B cell (primary cell): ENCODE data around the gene NOL3. TPM values are rescaled to one million over a fixed set of nuclear protein-coding genes. Genes with fewer than 3 reads are reported as not detected.
A peak's percentile ranks its signal among the peaks of the same experiment; 100 is the strongest.

Experiments used
- ATAC-seq: fragments of 200-7000 bp; cut with Tn5 transposase; one replicate; pipeline ENCODE4 v1.10.0; 2021; ENCODE audit warnings: low read depth, mild to moderate bottlenecking, moderate number of reproducible peaks, moderate library complexity
- CTCF ChIA-PET: fragments of 350-600 bp; sonication (Branson Sonifier 250); formaldehyde crosslinking; loops from one replicate; lab custom pipeline; 2021; ENCODE audit warnings: antibody characterized with exemption, inconsistent platforms; lab: Charles Lee
- POLR2A ChIA-PET: fragments of 350-600 bp; sonication (Branson Sonifier 250); formaldehyde crosslinking; loops from one replicate; lab custom pipeline; 2021; ENCODE audit warnings: antibody characterized with exemption; lab: Charles Lee
- DNase-seq: peaks from one replicate; pipeline ENCODE4 v3.0.0; 2013
- H2AFZ ChIP-seq: 2 replicates; pipeline ENCODE4 v1.6.1; 2012; ENCODE audit warnings: mild to moderate bottlenecking, low read depth, low read length; ENCODE audit not compliant: insufficient read depth, poor library complexity, severe bottlenecking
- H3K27ac ChIP-seq, 2 donors: 1 replicate in 1 of 2; 2 replicates in 1 of 2; pipeline ENCODE4 v1.5.1; 2012 to 2013; ENCODE audit warnings: low read length in 2 of 2, mild to moderate bottlenecking in 2 of 2, moderate library complexity in 1 of 2
- H3K27me3 ChIP-seq, 4 experiments: fragments of 200-600 bp in 1 of 4; sonication (generic) in 1 of 4; replicated peaks in 1 of 4; 1 replicate in 2 of 4; 2 replicates in 2 of 4; pipeline versions ENCODE4 v1.6.1 to v1.7.0; 2013 to 2016; ENCODE audit warnings: low read length in 3 of 4, mild to moderate bottlenecking in 2 of 4, mixed read lengths in 1 of 4, moderate library complexity in 1 of 4; ENCODE audit not compliant: insufficient read depth in 4 of 4, control insufficient read depth in 3 of 4; ENCODE audit errors: control extremely low read depth in 1 of 4
- H3K36me3 ChIP-seq, 2 experiments: replicated peaks in 1 of 2; 1 replicate in 1 of 2; 2 replicates in 1 of 2; pipeline versions ENCODE4 v1.6.1 to v1.7.1; 2013; ENCODE audit warnings: low read length in 1 of 2; ENCODE audit not compliant: insufficient read depth in 2 of 2, control insufficient read depth in 1 of 2; ENCODE audit errors: control extremely low read depth in 1 of 2, extremely low read depth in 1 of 2
- H3K4me1 ChIP-seq, 2 donors: fragments of 200-600 bp in 1 of 2; sonication (generic) in 1 of 2; 1 replicate in 1 of 2; 2 replicates in 1 of 2; pipeline versions ENCODE4 v1.5.1 to v1.6.1; 2013 to 2017; ENCODE audit warnings: low read length in 2 of 2; ENCODE audit not compliant: control insufficient read depth in 2 of 2, insufficient read depth in 2 of 2
- H3K4me2 ChIP-seq: replicated peaks from 2 replicates; pipeline ENCODE3; 2012; ENCODE audit warnings: mild to moderate bottlenecking, low read depth, low read length; ENCODE audit not compliant: poor library complexity, severe bottlenecking
- H3K4me3 ChIP-seq, 5 experiments: fragments of 200-600 bp in 1 of 5; sonication (generic) in 1 of 5; 1 replicate in 3 of 5; 2 replicates in 2 of 5; pipeline versions ENCODE4 v1.5.1 to v1.7.0; 2011 to 2016; ENCODE audit warnings: low read length in 4 of 5, mild to moderate bottlenecking in 4 of 5, low read depth in 2 of 5, control low read depth in 1 of 5, moderate library complexity in 1 of 5; ENCODE audit not compliant: insufficient read depth in 1 of 5; ENCODE audit errors: control extremely low read depth in 1 of 5, extremely low read depth in 1 of 5
- H3K79me2 ChIP-seq: fragments of 200-600 bp; sonication (generic); one replicate; pipeline ENCODE4 v1.6.0; 2016; ENCODE audit warnings: low read length; ENCODE audit not compliant: control insufficient read depth, insufficient read depth
- H3K9ac ChIP-seq: fragments of 200-600 bp; sonication (generic); 2 replicates; pipeline ENCODE4 v1.6.1; 2017; ENCODE audit warnings: mild to moderate bottlenecking, low read length, moderate library complexity
- H3K9me3 ChIP-seq, 3 donors: one replicate each; pipeline versions ENCODE4 v1.6.1 to v1.7.1; 2013; ENCODE audit warnings: low read length in 2 of 3; ENCODE audit not compliant: control insufficient read depth in 2 of 3, insufficient read depth in 1 of 3; ENCODE audit errors: control extremely low read depth in 1 of 3
- H4K20me1 ChIP-seq: 2 replicates; pipeline ENCODE4 v1.6.0; 2012; ENCODE audit warnings: mild to moderate bottlenecking, low read length; ENCODE audit not compliant: insufficient read depth, control insufficient read depth, poor library complexity, severe bottlenecking
- H3K27ac Mint-ChIP-seq: one replicate; pipeline ENCODE4 v1.8.0; 2021; ENCODE audit warnings: mixed read lengths
- H3K27me3 Mint-ChIP-seq: one replicate; pipeline ENCODE4 v1.8.0; 2021; ENCODE audit warnings: mixed read lengths
- H3K4me1 Mint-ChIP-seq: one replicate; pipeline ENCODE4 v1.8.0; 2021; ENCODE audit warnings: mixed read lengths
- H3K4me3 Mint-ChIP-seq: one replicate; pipeline ENCODE4 v1.8.0; 2021; ENCODE audit warnings: mixed read lengths
- H3K9me3 Mint-ChIP-seq: one replicate; pipeline ENCODE4 v1.8.0; 2022; ENCODE audit warnings: mixed read lengths; ENCODE audit not compliant: insufficient read depth
- EZH2 ChIP-seq: IDR thresholded peaks from 2 replicates; pipeline ENCODE4 v1.6.1; 2012; ENCODE audit warnings: borderline replicate concordance, low read depth, mild to moderate bottlenecking, moderate library complexity, low read length; ENCODE audit not compliant: insufficient read depth, poor library complexity, severe bottlenecking
- WGBS: methylation state at CpG from one replicate; pipeline ENCODE4 v1.1.5; 2013; ENCODE audit warnings: missing lambda C conversion rate; ENCODE audit not compliant: insufficient coverage; 5-methylcytosine and 5-hydroxymethylcytosine counted together
- intact Hi-C: fragments of 100-400 bp; cut with micrococcal nuclease; formaldehyde crosslinking; loops from one replicate; pipeline ENCODE4 v1.10.0; 2022
- polyA plus RNA-seq: library from polyadenylated mRNA; depleted of rRNA; stranded (reverse); fragments of >200 nt; gene quantifications from 2 replicates; pipeline ENCODE4 v1.2.3, GENCODE V29; 2012
- total RNA-seq, 2 donors: library from RNA; stranded (reverse); fragments of 120-200 nt in 1 of 2; gene quantifications; 1 replicate in 1 of 2; 2 replicates in 1 of 2; pipeline versions ENCODE4 v1.2.3 to v1.2.4, GENCODE V29; 2013 to 2022
- TF ChIP-seq, protein P1 (sequence below): fragments of 200-600 bp; IDR thresholded peaks from one replicate; pipeline ENCODE4 v1.8.0; 2022; ENCODE audit warnings: antibody characterized with exemption, mild to moderate bottlenecking

NOL3 gene
- total and polyA plus RNA-seq, 2 donors (not counting 1 experiment from before 2014, with no cell fraction given) = 0.60 to 0.96 TPM

DNA sequence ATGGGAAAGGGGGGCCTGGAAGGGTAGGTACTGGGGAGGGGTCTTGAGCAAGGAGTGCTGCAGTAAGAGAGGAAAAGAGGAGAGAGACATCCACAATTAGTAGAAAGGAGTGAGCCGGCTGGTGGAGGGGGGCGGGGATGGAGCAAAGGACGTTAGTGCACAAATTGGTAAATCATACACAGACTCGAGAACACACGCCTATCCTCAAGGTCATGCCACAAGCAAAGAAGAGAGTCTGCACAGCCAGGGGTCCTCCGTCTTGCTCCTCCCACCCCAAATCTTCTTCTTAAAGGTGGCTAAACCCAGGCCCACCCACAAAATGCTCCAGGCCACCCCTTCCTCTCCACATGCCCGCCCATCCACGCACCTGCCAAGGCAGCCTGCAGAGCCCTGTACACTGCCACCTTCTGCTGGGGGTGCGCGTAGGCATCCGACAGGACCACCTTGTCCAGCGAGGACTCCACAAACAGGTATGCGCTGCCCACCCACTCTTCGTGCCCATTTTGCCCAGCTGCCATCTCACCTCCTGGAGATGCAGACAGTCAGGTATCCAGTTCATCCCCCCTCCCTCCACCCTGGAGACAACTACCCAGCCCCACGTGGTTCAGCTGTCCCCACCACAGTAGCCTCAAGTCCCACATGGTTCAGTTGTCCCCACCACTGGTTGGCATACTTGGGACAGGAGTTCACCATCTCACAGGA, 14.0 kb upstream of the NOL3 start:
- H3K4me1 Mint-ChIP-seq = peaks cover 54% of the 10 kb centered on the region
- H3K27ac Mint-ChIP-seq = no peak overlapping the region
- Histone ChIP-seq H3K36me3 (no peaks in the 10 kb centered on the region), H3K4me2 (no peak overlapping the region), H2AFZ (no peak overlapping the region), H3K27ac (no peak overlapping the region), H3K4me3 (no peak overlapping the region), H3K79me2 (no peaks in the 10 kb centered on the region), H3K27me3 (peaks cover 0 to 22% (median 6%) of the 10 kb centered on the region in 4 experiments), H3K9me3 (peaks cover 0 to 20% (median 0%) of the 10 kb centered on the region in 3 donors), H4K20me1 (peaks cover 52% of the 10 kb centered on the region), H3K9ac (no peak overlapping the region), H3K4me1 (peaks cover 31 to 51% of the 10 kb centered on the region in 2 donors)
- H3K9me3 Mint-ChIP-seq = no peaks in the 10 kb centered on the region
- H3K27me3 Mint-ChIP-seq = peaks cover 5% of the 10 kb centered on the region
- intact Hi-C loops = no loop called here
- ATAC-seq = no peak
- peak overlapping the region; percentile 10 for H3K4me3 Mint-ChIP-seq
- ChIA-PET CTCF (interaction anchor here (1.1 to 2.2 kb wide), 15 partner anchors 14 to 206 kb away, joined by 3 to 27 read pairs (median 9); partner anchors contain the start of gene NOL3), POLR2A (no interaction called here)
- TF ChIP-seq, protein P1, sequence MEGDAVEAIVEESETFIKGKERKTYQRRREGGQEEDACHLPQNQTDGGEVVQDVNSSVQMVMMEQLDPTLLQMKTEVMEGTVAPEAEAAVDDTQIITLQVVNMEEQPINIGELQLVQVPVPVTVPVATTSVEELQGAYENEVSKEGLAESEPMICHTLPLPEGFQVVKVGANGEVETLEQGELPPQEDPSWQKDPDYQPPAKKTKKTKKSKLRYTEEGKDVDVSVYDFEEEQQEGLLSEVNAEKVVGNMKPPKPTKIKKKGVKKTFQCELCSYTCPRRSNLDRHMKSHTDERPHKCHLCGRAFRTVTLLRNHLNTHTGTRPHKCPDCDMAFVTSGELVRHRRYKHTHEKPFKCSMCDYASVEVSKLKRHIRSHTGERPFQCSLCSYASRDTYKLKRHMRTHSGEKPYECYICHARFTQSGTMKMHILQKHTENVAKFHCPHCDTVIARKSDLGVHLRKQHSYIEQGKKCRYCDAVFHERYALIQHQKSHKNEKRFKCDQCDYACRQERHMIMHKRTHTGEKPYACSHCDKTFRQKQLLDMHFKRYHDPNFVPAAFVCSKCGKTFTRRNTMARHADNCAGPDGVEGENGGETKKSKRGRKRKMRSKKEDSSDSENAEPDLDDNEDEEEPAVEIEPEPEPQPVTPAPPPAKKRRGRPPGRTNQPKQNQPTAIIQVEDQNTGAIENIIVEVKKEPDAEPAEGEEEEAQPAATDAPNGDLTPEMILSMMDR = no peak
- no peak for TF ChIP-seq EZH2
- 87% methylated on average over 14 of the region's 15 CpGs for WGBS
- peak; percentile 31 for DNase-seq

DNA sequence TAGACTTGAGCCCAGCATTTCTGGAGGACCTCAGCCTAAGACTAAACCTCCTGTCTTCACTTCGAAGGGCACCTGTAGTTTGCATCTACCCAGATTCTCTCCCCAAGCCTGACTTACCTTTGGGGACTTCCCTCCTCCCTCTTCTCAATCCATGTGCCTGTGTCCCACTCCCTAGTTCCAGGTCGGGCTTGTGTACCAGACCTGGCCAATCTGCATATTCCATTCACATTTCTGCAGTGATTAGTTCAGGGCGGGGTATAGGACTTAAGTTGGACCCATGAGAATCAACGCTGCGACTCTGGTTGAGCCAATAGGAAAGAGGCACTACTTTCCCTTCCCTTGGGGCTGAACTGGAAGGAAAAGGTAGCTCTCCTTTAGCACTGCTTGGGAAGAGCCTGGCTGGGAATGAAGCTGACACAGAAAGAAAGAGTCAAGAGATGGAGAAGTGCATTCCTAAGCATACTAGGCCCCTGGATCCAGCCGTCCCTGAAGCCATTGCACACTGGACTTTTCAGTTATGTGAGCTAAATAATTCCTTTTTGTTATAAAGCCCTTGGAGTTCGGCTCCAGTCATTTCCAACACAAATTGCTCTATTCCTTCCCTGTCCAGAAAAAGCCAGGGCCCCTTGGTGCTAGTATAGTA, 13.1 kb upstream of the NOL3 start:
- Mint-ChIP-seq H3K4me3 (peak overlapping the region; percentile 37), H3K27me3 (peaks cover 11% of the 10 kb centered on the region), H3K27ac (peak overlapping the region; percentile 97), H3K4me1 (peaks cover 54% of the 10 kb centered on the region), H3K9me3 (no peaks in the 10 kb centered on the region)
- peaks cover 0 to 26% (median 7%) of the 10 kb centered on the region in 4 experiments for H3K27me3 ChIP-seq
- DNase-seq = peak; percentile 15
- intact Hi-C loops = no loop called here
- peak overlapping the region in 1 of 2 donors; percentile 99 for H3K27ac ChIP-seq
- no peak overlapping the region for H3K9ac ChIP-seq
- H3K79me2 ChIP-seq = no peaks in the 10 kb centered on the region
- 90% methylated on average over 6 of the region's 7 CpGs for WGBS
- no peak overlapping the region for H2AFZ ChIP-seq
- no peak overlapping the region for H3K4me3 ChIP-seq
- POLR2A ChIA-PET = no interaction called here
- CTCF ChIA-PET = interaction anchor here (0.9 to 2.3 kb wide), 11 partner anchors 8 to 201 kb away, joined by 3 to 13 read pairs (median 5); partner anchors contain the start of gene NOL3
- H3K36me3 ChIP-seq = no peaks in the 10 kb centered on the region
- H3K4me2 ChIP-seq = no peak overlapping the region
- no peak for TF ChIP-seq EZH2
- TF ChIP-seq, protein P1 = no peak
- peaks cover 35 to 55% of the 10 kb centered on the region in 2 donors for H3K4me1 ChIP-seq
- no peak for ATAC-seq
- H4K20me1 ChIP-seq = peaks cover 58% of the 10 kb centered on the region
- peaks cover 0 to 22% (median 0%) of the 10 kb centered on the region in 3 donors for H3K9me3 ChIP-seq
